Panc1 (cell line): ENCODE measurements around the gene CRTAC1. TPM values are rescaled to one million over a fixed set of nuclear protein-coding genes. Genes with fewer than 3 reads are reported as not detected.
A peak's percentile ranks its signal among the peaks of the same experiment; 100 is the strongest.

Experiments
- ATAC-seq: fragments of 200-7000 bp; cut with Tn5 transposase; 2 replicates; pipeline ENCODE4 v1.9.1; 2020; ENCODE audit warnings: mild to moderate bottlenecking, moderate library complexity
- BruUV-seq: library from RNA; stranded (reverse); fragments of 400-500 nt; replicated peaks from 2 replicates; lab custom pipeline; 2021; lab: Mats Ljungman, UMichigan
- CTCF ChIA-PET: fragments of 300-600 bp; sonication (Branson Sonifier 250); formaldehyde crosslinking; loops from one replicate; lab custom pipeline; 2022; ENCODE audit warnings: antibody characterized with exemption; lab: Charles Lee
- POLR2A ChIA-PET: fragments of 300-600 bp; sonication (Branson Sonifier 250); formaldehyde crosslinking; loops from one replicate; lab custom pipeline; 2022; ENCODE audit warnings: antibody characterized with exemption; lab: Charles Lee
- DNase-seq: peaks from one replicate; pipeline ENCODE4 v3.0.0-alpha.2; 2010; ENCODE audit warnings: low read depth, low spot score
- H3K27ac ChIP-seq: 2 replicates; pipeline ENCODE4 v1.5.1; 2011; ENCODE audit warnings: mild to moderate bottlenecking, low read length, inconsistent platforms
- H3K27me3 ChIP-seq: fragments of 200-500 bp; sonication (Bioruptor generic); 2 replicates; pipeline ENCODE4 v1.6.0; 2014; ENCODE audit warnings: low read length, inconsistent platforms; ENCODE audit not compliant: control insufficient read depth, insufficient read depth
- H3K36me3 ChIP-seq: fragments of 200-500 bp; sonication (Bioruptor generic); 2 replicates; pipeline ENCODE4 v1.5.1; 2014; ENCODE audit warnings: inconsistent platforms, mild to moderate bottlenecking, low read length, moderate library complexity; ENCODE audit not compliant: control insufficient read depth, insufficient read depth
- H3K4me1 ChIP-seq: 2 replicates; pipeline ENCODE4 v1.5.1; 2011; ENCODE audit warnings: inconsistent platforms, mild to moderate bottlenecking, low read length, moderate library complexity; ENCODE audit not compliant: control insufficient read depth, insufficient read depth
- H3K4me3 ChIP-seq, 2 experiments: 2 replicates each; pipeline ENCODE4 v1.5.1; 2011 to 2012; ENCODE audit warnings: low read depth in 2 of 2, low read length in 2 of 2, mild to moderate bottlenecking in 2 of 2, inconsistent platforms in 1 of 2, moderate library complexity in 1 of 2
- H3K9me3 ChIP-seq: fragments of 200-500 bp; sonication (Bioruptor generic); 2 replicates; pipeline ENCODE4 v1.5.1; 2014; ENCODE audit warnings: low read depth, mild to moderate bottlenecking, inconsistent platforms, low read length, moderate library complexity; ENCODE audit not compliant: control insufficient read depth, insufficient read depth
- CTCF ChIP-seq: fragments of 450-650 bp; IDR thresholded peaks from 2 replicates; pipeline ENCODE4 v1.5.1; 2017; ENCODE audit warnings: mild to moderate bottlenecking
- POLR2AphosphoS5 ChIP-seq: IDR thresholded peaks from 2 replicates; pipeline ENCODE4 v1.6.1; 2012; ENCODE audit warnings: mild to moderate bottlenecking, low read depth, low read length, moderate library complexity
- REST ChIP-seq, 2 experiments: IDR thresholded peaks; 2 replicates each; pipeline ENCODE4 v1.6.1; 2011 to 2012; ENCODE audit warnings: low read depth in 2 of 2, control low read depth in 1 of 2, low read length in 1 of 2, mild to moderate bottlenecking in 1 of 2, moderate library complexity in 1 of 2; ENCODE audit not compliant: insufficient read depth in 1 of 2
- SIN3A ChIP-seq: IDR thresholded peaks from 2 replicates; pipeline ENCODE4 v1.6.1; 2012; ENCODE audit warnings: low read depth, mild to moderate bottlenecking, low read length, moderate library complexity, borderline replicate concordance; ENCODE audit not compliant: insufficient read depth
- TCF7L2 ChIP-seq: IDR thresholded peaks from 2 replicates; pipeline ENCODE4 v1.6.1; 2011; ENCODE audit warnings: mild to moderate bottlenecking, low read depth, low read length, inconsistent platforms
- in situ Hi-C: cut with HindIII; loops from 2 replicates; pipeline ENCODE4 v1.10.0; 2016; ENCODE audit warnings: low sequenced_read_pairs, low pct_unique_long_range_greater_than_20kb
- intact Hi-C: fragments of 100-400 bp; cut with micrococcal nuclease; formaldehyde crosslinking; loops from one replicate; pipeline ENCODE4 v1.10.0; 2022; ENCODE audit not compliant: unreplicated experiment
- total RNA-seq: library from RNA; stranded (reverse); gene quantifications from one replicate; pipeline ENCODE4 v1.2.1, GENCODE V29; 2021; ENCODE audit not compliant: unreplicated experiment

Gene CRTAC1
- total RNA-seq, 1 experiment from 2014 or later = 0.23 TPM

- intact Hi-C loops = no loop called here
- Histone ChIP-seq H3K4me1 (peaks cover 20% of the 10 kb centered on the region), H3K4me3 (no peak overlapping the region), H3K36me3 (no peaks in the 10 kb centered on the region), H3K27ac (no peak overlapping the region), H3K27me3 (peaks cover 2% of the 10 kb centered on the region), H3K9me3 (no peaks in the 10 kb centered on the region)
- TF ChIP-seq CTCF = no peak
- TF ChIP-seq TCF7L2 = no peak
- ChIA-PET POLR2A (no interaction called here), CTCF (interaction anchor here (1.4 kb wide), 1 partner anchor 72 kb away, joined by 3 read pairs; no protein-coding TSS in a partner anchor)
- DNase-seq (no peak), ATAC-seq (no peak)
- in situ Hi-C loops = no loop called here
- no TSS peak for BruUV-seq
These were observed 166.6 kb downstream of the CRTAC1 start for GRCh38 chr10:97863808-97864207.

GRCh38 chr10:97861924-97862323, 168.5 kb downstream of the CRTAC1 start:
- BruUV-seq = no TSS peak
- H3K4me1 ChIP-seq = peaks cover 18% of the 10 kb centered on the region
- ChIA-PET CTCF (interaction anchor here (0.5 to 0.7 kb wide), 2 partner anchors 171 to 1728 kb away, joined by 3 to 7 read pairs; no protein-coding TSS in a partner anchor), POLR2A (no interaction called here)
- DNase-seq (no peak), ATAC-seq (peak; percentile 50)
- no peaks in the 10 kb centered on the region for H3K9me3 ChIP-seq
- TF ChIP-seq POLR2AphosphoS5 (no peak), TCF7L2 (no peak), REST (IDR thresholded peaks at IDR 0.05; ENCODE audit: insufficient read depth in 1 of 2, low read depth in 2 of 2, low read length in 1 of 2) (no peak), SIN3A (no peak), CTCF (no peak)
- H3K4me3 ChIP-seq = no peak overlapping the region
- no peaks in the 10 kb centered on the region for H3K36me3 ChIP-seq
- H3K27me3 ChIP-seq = peaks cover 6% of the 10 kb centered on the region
- intact Hi-C loops = no loop called here
- no peak overlapping the region for H3K27ac ChIP-seq
- in situ Hi-C loops = no loop called here
